HEK293 (cell line): ENCODE measurements around the gene FBN2.

Experiments
- CTCF ChIA-PET: fragments of 350-600 bp; formaldehyde crosslinking; extraction: SDS; loops from one replicate; lab custom pipeline; 2021; ENCODE audit warnings: antibody characterized with exemption; lab: Yijun Ruan, JAX
- POLR2A ChIA-PET: fragments of 300-600 bp; formaldehyde crosslinking; extraction: SDS; loops from one replicate; lab custom pipeline; 2020; ENCODE audit warnings: antibody characterized with exemption, inconsistent platforms; lab: Yijun Ruan, JAX
- H3K27ac ChIP-seq: fragments of 200-500 bp; sonication (Bioruptor generic); 2 replicates; pipeline ENCODE4 v1.5.1; 2014; ENCODE audit warnings: low read depth, low read length, control low read depth, inconsistent platforms; ENCODE audit errors: extremely low read depth
- H3K36me3 ChIP-seq, 2 experiments: fragments of 200-500 bp in 1 of 2; sonication (Bioruptor generic) in 1 of 2; 1 replicate in 1 of 2; 2 replicates in 1 of 2; pipeline ENCODE4 v1.5.1; 2014 to 2017; ENCODE audit warnings: inconsistent platforms in 2 of 2, low read length in 2 of 2; ENCODE audit not compliant: control insufficient read depth in 2 of 2, insufficient read depth in 1 of 2
- H3K4me1 ChIP-seq: fragments of 200-500 bp; sonication (Bioruptor generic); 2 replicates; pipeline ENCODE4 v1.5.1; 2014; ENCODE audit warnings: mild to moderate bottlenecking, low read length, inconsistent platforms; ENCODE audit not compliant: control insufficient read depth, insufficient read depth
- H3K4me3 ChIP-seq: 2 replicates; pipeline ENCODE4 v1.5.1; 2011; ENCODE audit warnings: low read depth, mild to moderate bottlenecking, control low read depth, low read length, moderate library complexity
- H3K9me3 ChIP-seq: fragments of 200-500 bp; sonication (Bioruptor generic); 2 replicates; pipeline ENCODE4 v1.5.1; 2014; ENCODE audit warnings: low read depth, low read length, inconsistent platforms; ENCODE audit not compliant: control insufficient read depth, insufficient read depth
- EGR2 ChIP-seq: fragments of 450-650 bp; formaldehyde crosslinking; IDR thresholded peaks from 2 replicates; pipeline ENCODE4 v1.5.1; 2016; ENCODE audit warnings: low read depth, missing biosample characterization, missing genetic modification characterization
- GLIS2 ChIP-seq: fragments of 450-650 bp; formaldehyde crosslinking; IDR thresholded peaks from 2 replicates; pipeline ENCODE4 v1.5.1; 2016; ENCODE audit warnings: missing biosample characterization, missing genetic modification characterization
- HIC1 ChIP-seq: fragments of 450-650 bp; formaldehyde crosslinking; IDR thresholded peaks from 2 replicates; pipeline ENCODE4 v1.5.1; 2016; ENCODE audit warnings: missing biosample characterization, missing genetic modification characterization
- PRDM2 ChIP-seq: fragments of 450-650 bp; formaldehyde crosslinking; IDR thresholded peaks from 2 replicates; pipeline ENCODE4 v1.5.1; 2016; ENCODE audit warnings: missing biosample characterization, missing genetic modification characterization, borderline replicate concordance
- PRDM4 ChIP-seq: fragments of 450-650 bp; formaldehyde crosslinking; IDR thresholded peaks from 2 replicates; pipeline ENCODE4 v1.5.1; 2017; ENCODE audit warnings: missing biosample characterization, missing genetic modification characterization
- SCRT1 ChIP-seq: fragments of 450-650 bp; formaldehyde crosslinking; IDR thresholded peaks from 2 replicates; pipeline ENCODE4 v1.5.1; 2016; ENCODE audit warnings: missing biosample characterization, missing genetic modification characterization, borderline replicate concordance
- SCRT2 ChIP-seq: fragments of 450-650 bp; formaldehyde crosslinking; IDR thresholded peaks from 2 replicates; pipeline ENCODE4 v1.5.1; 2016; ENCODE audit warnings: missing biosample characterization, missing genetic modification characterization
- SP2 ChIP-seq: fragments of 450-650 bp; formaldehyde crosslinking; IDR thresholded peaks from 2 replicates; pipeline ENCODE4 v1.5.1; 2016; ENCODE audit warnings: missing biosample characterization, missing genetic modification characterization
- ZBTB6 ChIP-seq: fragments of 450-650 bp; formaldehyde crosslinking; IDR thresholded peaks from 2 replicates; pipeline ENCODE4 v1.5.1; 2017; ENCODE audit warnings: missing biosample characterization, missing genetic modification characterization
- ZBTB8A ChIP-seq: fragments of 450-650 bp; formaldehyde crosslinking; IDR thresholded peaks from 2 replicates; pipeline ENCODE4 v1.5.1; 2016; ENCODE audit warnings: missing biosample characterization, missing genetic modification characterization
- ZFP37 ChIP-seq: fragments of 450-650 bp; formaldehyde crosslinking; IDR thresholded peaks from 2 replicates; pipeline ENCODE4 v1.5.1; 2016; ENCODE audit warnings: missing biosample characterization, missing genetic modification characterization
- ZNF138 ChIP-seq: fragments of 450-650 bp; formaldehyde crosslinking; IDR thresholded peaks from 2 replicates; pipeline ENCODE4 v1.5.1; 2016; ENCODE audit warnings: missing biosample characterization, missing genetic modification characterization, borderline replicate concordance
- ZNF2 ChIP-seq: fragments of 450-650 bp; formaldehyde crosslinking; IDR thresholded peaks from 2 replicates; pipeline ENCODE4 v1.5.1; 2016; ENCODE audit warnings: missing biosample characterization, missing genetic modification characterization
- ZNF26 ChIP-seq: fragments of 450-650 bp; formaldehyde crosslinking; IDR thresholded peaks from 2 replicates; pipeline ENCODE4 v1.5.1; 2016; ENCODE audit warnings: missing biosample characterization, missing genetic modification characterization
- ZNF274 ChIP-seq, 2 experiments: fragments of 200-500 bp in 1 of 2; fragments of 450-650 bp in 1 of 2; sonication (Bioruptor generic) in 1 of 2; formaldehyde crosslinking in 1 of 2; IDR thresholded peaks; 2 replicates each; pipeline versions ENCODE4 v1.5.1 to v1.6.1; 2014 to 2016; ENCODE audit warnings: borderline replicate concordance in 1 of 2, inconsistent platforms in 1 of 2, low read length in 1 of 2, missing biosample characterization in 1 of 2, missing genetic modification characterization in 1 of 2
- ZNF335 ChIP-seq: fragments of 450-650 bp; formaldehyde crosslinking; conservative IDR thresholded peaks from 2 replicates; pipeline ENCODE4 v1.5.1; 2016; ENCODE audit warnings: missing biosample characterization, missing genetic modification characterization
- ZNF354C ChIP-seq: fragments of 450-650 bp; formaldehyde crosslinking; IDR thresholded peaks from 2 replicates; pipeline ENCODE4 v1.5.1; 2016; ENCODE audit warnings: missing biosample characterization, missing genetic modification characterization, low read depth, borderline replicate concordance
- ZNF366 ChIP-seq: fragments of 450-650 bp; formaldehyde crosslinking; conservative IDR thresholded peaks from 2 replicates; pipeline ENCODE4 v1.5.1; 2016; ENCODE audit warnings: missing biosample characterization, missing genetic modification characterization
- ZNF391 ChIP-seq: fragments of 450-650 bp; formaldehyde crosslinking; IDR thresholded peaks from 2 replicates; pipeline ENCODE4 v1.5.1; 2016; ENCODE audit warnings: low read depth, missing biosample characterization, missing genetic modification characterization, borderline replicate concordance
- ZNF621 ChIP-seq: fragments of 450-650 bp; formaldehyde crosslinking; IDR thresholded peaks from 2 replicates; pipeline ENCODE4 v1.5.1; 2017; ENCODE audit warnings: missing biosample characterization, missing genetic modification characterization
- ZNF76 ChIP-seq: fragments of 450-650 bp; formaldehyde crosslinking; IDR thresholded peaks from 2 replicates; pipeline ENCODE4; 2016; ENCODE audit warnings: low read depth, missing biosample characterization, missing genetic modification characterization, borderline replicate concordance

Gene FBN2

GRCh38 chr5:128537221-128537999, 635 bp downstream of the FBN2 start:
- peaks cover 8% of the 10 kb centered on the region for H3K4me1 ChIP-seq
- peaks cover 6 to 20% of the 10 kb centered on the region in 2 experiments; a peak in 2 of 3 replicates for H3K36me3 ChIP-seq
- peak overlapping the region; percentile 89 for H3K27ac ChIP-seq
- no peaks in the 10 kb centered on the region for H3K9me3 ChIP-seq
- peak overlapping the region; percentile 78 for H3K4me3 ChIP-seq
- ChIA-PET CTCF (interaction anchor here (0.6 to 0.7 kb wide), 2 partner anchors 10 to 31 kb away, joined by 3 to 4 read pairs; no protein-coding TSS in a partner anchor), POLR2A (interaction anchor here (1.1 to 1.7 kb wide), 2 partner anchors 130 to 558 kb away, joined by 3 to 7 read pairs; no protein-coding TSS in a partner anchor)
- TF ChIP-seq PRDM2 (tag by site-specific recombination) (no peak), ZNF366 (tag by site-specific recombination) (0 out of 2 replicates have a peak, but pooled peaks have one; percentile 12), ZNF621 (no peak), HIC1 (tag by site-specific recombination) (0 out of 2 replicates have a peak, but pooled peaks have one; percentile 18), ZNF2 (tag by site-specific recombination) (no peak), ZNF76 (tag by site-specific recombination) (no peak), ZBTB6 (0 out of 2 replicates have a peak, but pooled peaks have one; percentile 38), ZNF274 (IDR thresholded peaks at IDR 0.05; ENCODE audit: low read length) (no peak), ZNF274 (tag by site-specific recombination; IDR thresholded peaks at IDR 0.05; ENCODE audit: borderline replicate concordance) (no peak), ZNF335 (tag by site-specific recombination) (peak; percentile 13; the same call in 1 of the 2 replicates), ZNF391 (tag by site-specific recombination) (no peak), ZBTB8A (tag by site-specific recombination) (peak; percentile 20; the same call in 1 of the 2 replicates), SCRT1 (tag by site-specific recombination) (peak; percentile 77; the same call in 1 of the 2 replicates), ZNF354C (tag by site-specific recombination) (no peak), EGR2 (tag by site-specific recombination) (no peak), PRDM4 (tag by site-specific recombination) (0 out of 2 replicates have a peak, but pooled peaks have one; percentile 14), SCRT2 (tag by site-specific recombination) (peak; percentile 98), ZFP37 (tag by site-specific recombination) (peak; percentile 40; the same call in 1 of the 2 replicates), ZNF26 (tag by site-specific recombination) (no peak), ZNF138 (tag by site-specific recombination) (no peak), SP2 (tag by site-specific recombination) (peak; percentile 65), GLIS2 (tag by site-specific recombination) (peak; percentile 19)
